Parathyroid adenoma (tissue), 2 donors: ENCODE results near the gene DLG1.

Source experiments
- H2AFZ ChIP-seq: fragments of 300-600 bp; sonication (generic); one replicate; pipeline ENCODE4 v1.7.0; 2017; ENCODE audit warnings: antibody characterized with exemption, mild to moderate bottlenecking
- H3K27ac ChIP-seq: fragments of 300-600 bp; sonication (generic); one replicate; pipeline ENCODE4 v1.7.0; 2017
- H3K27me3 ChIP-seq: fragments of 300-600 bp; sonication (generic); one replicate; pipeline ENCODE4 v1.7.0; 2017; ENCODE audit warnings: low read length; ENCODE audit not compliant: control insufficient read depth, insufficient read depth
- H3K36me3 ChIP-seq: fragments of 300-600 bp; sonication (generic); one replicate; pipeline ENCODE4 v1.7.0; 2017; ENCODE audit warnings: low read length; ENCODE audit not compliant: control insufficient read depth, insufficient read depth
- H3K4me1 ChIP-seq: fragments of 300-600 bp; sonication (generic); one replicate; pipeline ENCODE4 v1.7.0; 2017; ENCODE audit warnings: control low read depth
- H3K4me2 ChIP-seq: fragments of 300-600 bp; sonication (generic); one replicate; pipeline ENCODE4 v1.7.0; 2017; ENCODE audit warnings: low read length
- H3K4me3 ChIP-seq: fragments of 300-600 bp; sonication (generic); one replicate; pipeline ENCODE4 v1.7.0; 2017; ENCODE audit warnings: low read depth, low read length
- H3K79me2 ChIP-seq: fragments of 300-600 bp; sonication (generic); one replicate; pipeline ENCODE4 v1.7.0; 2017; ENCODE audit warnings: control low read depth
- H3K9ac ChIP-seq: fragments of 300-600 bp; sonication (generic); one replicate; pipeline ENCODE4 v1.7.0; 2017; ENCODE audit warnings: mild to moderate bottlenecking
- H3K9me3 ChIP-seq: fragments of 300-600 bp; sonication (generic); one replicate; pipeline ENCODE4 v1.7.0; 2017; ENCODE audit warnings: low read length; ENCODE audit not compliant: control insufficient read depth
- TF ChIP-seq, protein P1 (sequence below): fragments of 300-600 bp; sonication (generic); IDR thresholded peaks from one replicate; pipeline ENCODE4 v1.7.0; 2017; ENCODE audit warnings: antibody characterized with exemption, mild to moderate bottlenecking
- donor health status: primary hyperparathyroidism.

Gene DLG1

DNA sequence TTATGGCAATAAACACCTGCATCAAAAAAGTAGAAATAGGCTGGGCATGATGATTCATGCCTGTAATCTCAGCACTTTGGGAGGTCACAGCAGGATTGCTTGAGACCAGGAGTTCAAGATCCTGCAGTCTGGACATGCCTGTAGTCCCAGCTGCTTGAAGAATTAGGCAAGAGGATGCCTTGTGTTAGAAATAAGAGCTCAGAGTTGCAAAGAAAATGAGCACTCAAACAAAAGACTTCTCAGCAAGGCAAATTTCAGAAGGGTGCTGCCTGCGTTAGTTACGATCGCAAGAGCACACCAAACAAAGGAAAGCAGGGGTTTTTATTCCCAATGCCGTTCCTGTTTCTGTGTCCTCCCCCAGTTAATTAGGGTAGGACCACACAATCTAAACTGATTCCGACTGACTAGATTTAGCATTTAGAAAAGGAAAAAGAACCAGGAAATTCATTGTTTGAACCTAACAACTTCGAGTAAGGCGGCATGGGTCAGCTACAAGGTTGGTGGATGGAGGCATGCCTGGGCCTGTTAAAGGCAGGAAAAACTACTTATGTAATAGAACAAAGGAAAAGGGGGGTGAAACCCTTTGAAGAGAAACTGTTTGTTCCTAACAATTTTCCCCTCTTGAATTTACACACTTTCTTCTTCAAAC lies 55.5 kb downstream of the DLG1 start:
- Histone ChIP-seq H3K4me3 (no peak overlapping the region), H3K4me1 (no peaks in the 10 kb centered on the region), H3K9ac (no peak overlapping the region), H3K79me2 (peaks cover 36% of the 10 kb centered on the region), H3K27me3 (no peaks in the 10 kb centered on the region), H3K9me3 (no peaks in the 10 kb centered on the region), H2AFZ (no peak overlapping the region), H3K36me3 (no peaks in the 10 kb centered on the region), H3K27ac (no peak overlapping the region), H3K4me2 (no peak overlapping the region)
- TF ChIP-seq, protein P1, sequence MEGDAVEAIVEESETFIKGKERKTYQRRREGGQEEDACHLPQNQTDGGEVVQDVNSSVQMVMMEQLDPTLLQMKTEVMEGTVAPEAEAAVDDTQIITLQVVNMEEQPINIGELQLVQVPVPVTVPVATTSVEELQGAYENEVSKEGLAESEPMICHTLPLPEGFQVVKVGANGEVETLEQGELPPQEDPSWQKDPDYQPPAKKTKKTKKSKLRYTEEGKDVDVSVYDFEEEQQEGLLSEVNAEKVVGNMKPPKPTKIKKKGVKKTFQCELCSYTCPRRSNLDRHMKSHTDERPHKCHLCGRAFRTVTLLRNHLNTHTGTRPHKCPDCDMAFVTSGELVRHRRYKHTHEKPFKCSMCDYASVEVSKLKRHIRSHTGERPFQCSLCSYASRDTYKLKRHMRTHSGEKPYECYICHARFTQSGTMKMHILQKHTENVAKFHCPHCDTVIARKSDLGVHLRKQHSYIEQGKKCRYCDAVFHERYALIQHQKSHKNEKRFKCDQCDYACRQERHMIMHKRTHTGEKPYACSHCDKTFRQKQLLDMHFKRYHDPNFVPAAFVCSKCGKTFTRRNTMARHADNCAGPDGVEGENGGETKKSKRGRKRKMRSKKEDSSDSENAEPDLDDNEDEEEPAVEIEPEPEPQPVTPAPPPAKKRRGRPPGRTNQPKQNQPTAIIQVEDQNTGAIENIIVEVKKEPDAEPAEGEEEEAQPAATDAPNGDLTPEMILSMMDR, result no peak

DNA sequence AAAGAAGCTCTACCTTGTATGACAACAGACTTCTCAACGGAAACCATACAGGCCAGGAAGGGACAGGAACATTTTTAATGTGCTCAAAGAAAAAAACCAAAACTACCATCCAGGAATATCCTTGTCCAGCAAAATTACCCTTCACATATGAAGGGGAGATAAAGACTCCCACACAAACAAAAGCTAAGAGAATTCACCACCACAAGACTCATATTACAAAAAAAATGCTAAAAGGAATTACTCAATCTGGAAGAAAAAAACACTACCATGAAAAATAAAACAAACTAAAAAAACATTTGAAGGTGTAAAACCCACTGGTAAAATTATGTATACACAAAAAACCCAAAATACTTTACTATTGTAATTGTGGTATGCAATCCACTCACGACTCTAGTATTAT lies 57.2 kb downstream of the DLG1 start:
- Histone ChIP-seq H3K36me3 (no peaks in the 10 kb centered on the region), H3K9ac (no peak overlapping the region), H3K27me3 (no peaks in the 10 kb centered on the region), H3K4me2 (no peak overlapping the region), H3K4me3 (no peak overlapping the region), H3K4me1 (no peaks in the 10 kb centered on the region), H3K9me3 (no peaks in the 10 kb centered on the region), H3K27ac (no peak overlapping the region), H2AFZ (no peak overlapping the region), H3K79me2 (peaks cover 28% of the 10 kb centered on the region)
- TF ChIP-seq, protein P1, result no peak

DNA sequence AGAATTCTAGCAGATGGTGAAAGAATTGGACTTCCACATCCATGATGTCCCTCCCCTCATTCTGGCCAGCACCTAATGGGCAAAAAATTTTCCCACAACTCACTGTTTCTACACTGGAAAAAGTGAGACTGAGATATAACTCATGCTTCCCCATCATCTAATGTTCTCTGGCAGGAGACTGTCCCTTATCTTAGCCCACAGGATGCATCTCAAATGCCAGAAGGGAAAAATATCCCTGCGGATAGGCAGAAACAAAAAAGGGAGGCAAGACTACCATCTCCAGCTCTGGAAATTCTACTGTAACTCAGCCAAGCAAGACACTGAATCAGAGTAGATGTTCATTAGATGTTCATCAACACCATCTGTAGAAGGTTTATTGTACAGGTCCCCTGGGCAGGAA lies 58.6 kb downstream of the DLG1 start:
- Histone ChIP-seq H3K4me3 (no peak overlapping the region), H3K27ac (no peak overlapping the region), H3K36me3 (no peaks in the 10 kb centered on the region), H3K4me1 (no peaks in the 10 kb centered on the region), H3K27me3 (no peaks in the 10 kb centered on the region), H3K9me3 (no peaks in the 10 kb centered on the region), H3K4me2 (no peak overlapping the region), H3K79me2 (peaks cover 28% of the 10 kb centered on the region), H2AFZ (no peak overlapping the region), H3K9ac (no peak overlapping the region)
- TF ChIP-seq, protein P1, result no peak

DNA sequence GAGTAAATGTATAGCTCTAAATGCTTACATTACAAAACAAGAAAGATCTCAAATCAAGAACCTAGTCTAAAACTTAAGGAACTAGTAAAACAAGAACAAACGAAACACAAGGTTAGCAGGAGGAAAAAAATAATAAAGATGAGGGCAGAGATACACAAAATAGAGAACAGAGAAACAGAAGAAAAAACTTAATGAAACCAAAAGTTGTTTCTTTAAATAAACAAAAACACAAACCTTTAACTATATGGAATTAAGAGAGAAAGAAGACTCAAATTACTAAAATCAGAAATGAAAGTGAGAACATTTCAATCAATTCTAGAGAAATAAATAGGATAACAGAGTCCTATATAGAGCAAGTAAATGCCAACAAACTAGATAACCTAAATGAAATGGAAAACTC lies 59.6 kb downstream of the DLG1 start:
- no peak overlapping the region for H3K9ac ChIP-seq

More for the DNA sequence above, 59.6 kb downstream of the DLG1 start:
- H3K27ac ChIP-seq, result no peak overlapping the region
- TF ChIP-seq, protein P1, result no peak
- H3K27me3 ChIP-seq, result no peaks in the 10 kb centered on the region
- H3K4me1 ChIP-seq, result no peaks in the 10 kb centered on the region
- peaks cover 26% of the 10 kb centered on the region for H3K79me2 ChIP-seq
- no peaks in the 10 kb centered on the region for H3K36me3 ChIP-seq
- no peak overlapping the region for H3K4me2 ChIP-seq
- no peak overlapping the region for H2AFZ ChIP-seq
- H3K9me3 ChIP-seq, result no peaks in the 10 kb centered on the region
- H3K4me3 ChIP-seq, result no peak overlapping the region
